COR-L47 (cell line): ENCODE measurements around the gene TAF11L14.
"Not testable (repeated sequence)": the region's sequence is repeated elsewhere in the genome, so short reads cannot be mapped to it uniquely, and the experiment has no call there.

ENCODE experiments used
- DNase-seq: peaks from one replicate; lab custom pipeline; 2025; lab: John Stamatoyannopoulos, UW

The TAF11L14 gene

GRCh38 chr5:17634160-17634559 is at the start of gene TAF11L14:
TSS of gene TAF11L14 (plus strand) at chr5:17634460.
- no peak for DNase-seq

- DNase-seq: not testable (repeated sequence)
These were observed 48.6 kb upstream of the TAF11L14 start, which contains the start of gene TAF11L7 for GRCh38 chr5:17585658-17586057. TSS of gene TAF11L7 (minus strand) at chr5:17585758.

GRCh38 chr5:17590860-17591259 is 43.4 kb upstream of the TAF11L14 start, which contains the start of gene TAF11L8:
TSS of gene TAF11L8 (minus strand) at chr5:17590960.
- not testable (repeated sequence) for DNase-seq

GRCh38 chr5:17594255-17594654 is 40.0 kb upstream of the TAF11L14 start, which contains the start of gene TAF11L9:
TSS of gene TAF11L9 (minus strand) at chr5:17594394.
- not testable (repeated sequence) for DNase-seq

GRCh38 chr5:17597728-17598127 is 36.5 kb upstream of the TAF11L14 start, which contains the start of gene TAF11L10:
TSS of gene TAF11L10 (minus strand) at chr5:17597828.
- not testable (repeated sequence) for DNase-seq

- DNase-seq: not testable (repeated sequence)
These were observed 30.4 kb upstream of the TAF11L14 start, which contains the start of gene TAF11L11 for GRCh38 chr5:17603880-17604279. TSS of gene TAF11L11 (plus strand) at chr5:17604183.

GRCh38 chr5:17604951-17605350 is 29.3 kb upstream of the TAF11L14 start:
- DNase-seq: no peak

GRCh38 chr5:17607461-17607860 is 26.8 kb upstream of the TAF11L14 start:
- DNase-seq: not testable (repeated sequence)

GRCh38 chr5:17610092-17610491 is 24.2 kb upstream of the TAF11L14 start, which contains the start of gene TAF11L12:
TSS of gene TAF11L12 (plus strand) at chr5:17610392.
- not testable (repeated sequence) for DNase-seq

GRCh38 chr5:17614872-17615605 is 19.2 kb upstream of the TAF11L14 start:
- no peak for DNase-seq

GRCh38 chr5:17619354-17619753 is 14.9 kb upstream of the TAF11L14 start:
- no peak for DNase-seq

- no peak for DNase-seq
These were observed 13.6 kb upstream of the TAF11L14 start for GRCh38 chr5:17620627-17621026.

GRCh38 chr5:17625686-17626085 is 8.6 kb upstream of the TAF11L14 start:
- DNase-seq: no peak

GRCh38 chr5:17631788-17632187 is 2.5 kb upstream of the TAF11L14 start, which contains the start of gene TAF11L13:
TSS of gene TAF11L13 (plus strand) at chr5:17632088.
- not testable (repeated sequence) for DNase-seq

GRCh38 chr5:17649232-17649631 is 15.0 kb downstream of the TAF11L14 start:
- not testable (repeated sequence) for DNase-seq

GRCh38 chr5:17655201-17655759 is 21.0 kb downstream of the TAF11L14 start:
- not testable (repeated sequence) for DNase-seq

GRCh38 chr5:17655921-17656320 is 21.7 kb downstream of the TAF11L14 start:
- no peak for DNase-seq

- no peak for DNase-seq
These were observed 28.9 kb downstream of the TAF11L14 start for GRCh38 chr5:17663182-17663581.

- no peak for DNase-seq
These were observed 31.6 kb downstream of the TAF11L14 start for GRCh38 chr5:17665836-17666235.

- DNase-seq: no peak
These were observed 32.5 kb downstream of the TAF11L14 start for GRCh38 chr5:17666726-17667235.

GRCh38 chr5:17670353-17670752 is 36.1 kb downstream of the TAF11L14 start:
- DNase-seq: no peak

GRCh38 chr5:17678751-17679324 is 44.6 kb downstream of the TAF11L14 start:
- DNase-seq: no peak
